Peyer's patch (tissue), 4 donors: ENCODE measurements around the gene APPL2.

Experiments used
- POLR2A ChIP-seq, 2 donors: fragments of 450-650 bp; IDR thresholded peaks; one replicate each; pipeline ENCODE4 v1.5.1; 2017; ENCODE audit warnings: antibody characterized with exemption in 2 of 2, mild to moderate bottlenecking in 2 of 2, moderate library complexity in 2 of 2
- TF ChIP-seq, protein P1 (sequence below), 6 experiments: fragments of 450-650 bp in 4 of 6; fragments of 200-600 bp in 2 of 6; sonication (generic) in 1 of 6; IDR thresholded peaks; one replicate each; pipeline ENCODE4 v1.5.1; 2017 to 2019; ENCODE audit warnings: antibody characterized with exemption in 6 of 6, mild to moderate bottlenecking in 3 of 6, moderate library complexity in 1 of 6

DNA sequence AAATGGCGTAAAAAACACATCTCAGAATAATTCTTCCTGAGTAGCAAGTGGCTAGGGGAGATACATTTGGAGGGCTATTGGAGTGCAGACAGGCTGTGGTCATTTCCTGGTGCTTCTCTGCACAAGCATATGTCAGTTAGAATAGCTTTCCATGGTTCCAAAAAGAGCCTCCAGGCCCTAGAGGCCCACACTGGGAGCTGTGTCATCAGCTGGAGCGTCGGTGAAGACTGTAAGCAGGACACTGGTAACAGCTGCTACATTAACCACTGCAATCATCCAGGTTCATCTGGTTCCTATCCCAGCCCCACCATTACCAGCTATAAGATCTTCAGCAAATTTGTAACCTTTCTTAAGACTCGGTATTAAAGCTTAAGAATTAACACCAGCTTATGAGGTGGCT lies 31.7 kb upstream of the APPL2 start:
- TF ChIP-seq, protein P1, sequence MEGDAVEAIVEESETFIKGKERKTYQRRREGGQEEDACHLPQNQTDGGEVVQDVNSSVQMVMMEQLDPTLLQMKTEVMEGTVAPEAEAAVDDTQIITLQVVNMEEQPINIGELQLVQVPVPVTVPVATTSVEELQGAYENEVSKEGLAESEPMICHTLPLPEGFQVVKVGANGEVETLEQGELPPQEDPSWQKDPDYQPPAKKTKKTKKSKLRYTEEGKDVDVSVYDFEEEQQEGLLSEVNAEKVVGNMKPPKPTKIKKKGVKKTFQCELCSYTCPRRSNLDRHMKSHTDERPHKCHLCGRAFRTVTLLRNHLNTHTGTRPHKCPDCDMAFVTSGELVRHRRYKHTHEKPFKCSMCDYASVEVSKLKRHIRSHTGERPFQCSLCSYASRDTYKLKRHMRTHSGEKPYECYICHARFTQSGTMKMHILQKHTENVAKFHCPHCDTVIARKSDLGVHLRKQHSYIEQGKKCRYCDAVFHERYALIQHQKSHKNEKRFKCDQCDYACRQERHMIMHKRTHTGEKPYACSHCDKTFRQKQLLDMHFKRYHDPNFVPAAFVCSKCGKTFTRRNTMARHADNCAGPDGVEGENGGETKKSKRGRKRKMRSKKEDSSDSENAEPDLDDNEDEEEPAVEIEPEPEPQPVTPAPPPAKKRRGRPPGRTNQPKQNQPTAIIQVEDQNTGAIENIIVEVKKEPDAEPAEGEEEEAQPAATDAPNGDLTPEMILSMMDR (IDR thresholded peaks at IDR 0.05) = no peak
- no peak for TF ChIP-seq POLR2A (IDR thresholded peaks at IDR 0.05)
